Upper lobe of left lung (tissue), 6 donors: ENCODE measurements around the gene TRIM60. TPM values are rescaled to one million over a fixed set of nuclear protein-coding genes. Genes with fewer than 3 reads are reported as not detected.
"Not testable (repeated sequence)": the region's sequence is repeated elsewhere in the genome, so short reads cannot be mapped to it uniquely, and the experiment has no call there.

Source experiments
- ATAC-seq, 2 donors: fragments of 200-7000 bp; cut with Tn5 transposase; one replicate each; pipeline ENCODE4 v1.9.1; 2022; ENCODE audit warnings: mild to moderate bottlenecking in 2 of 2, moderate library complexity in 2 of 2; ENCODE audit not compliant: low FRiP score in 2 of 2
- DNase-seq, 2 donors: peaks; one replicate each; pipeline ENCODE4 v3.0.0-alpha.2; 2019 to 2020
- H3K27ac ChIP-seq, 4 donors: fragments of 200-600 bp; sonication (generic); one replicate each; pipeline ENCODE4 v1.5.1; 2016 to 2019
- H3K27me3 ChIP-seq, 4 donors: fragments of 200-600 bp; sonication (generic); one replicate each; pipeline ENCODE4 v1.5.1; 2017 to 2019
- H3K36me3 ChIP-seq, 4 donors: fragments of 200-600 bp; sonication (generic); one replicate each; pipeline ENCODE4 v1.5.1; 2016 to 2019
- H3K4me1 ChIP-seq, 4 donors: fragments of 200-600 bp; sonication (generic); one replicate each; pipeline ENCODE4 v1.5.1; 2018 to 2019
- H3K4me3 ChIP-seq, 4 donors: fragments of 200-600 bp; sonication (generic); one replicate each; pipeline ENCODE4 v1.5.1; 2017 to 2019; ENCODE audit warnings: mild to moderate bottlenecking in 2 of 4, moderate library complexity in 1 of 4
- H3K9me3 ChIP-seq, 4 donors: fragments of 200-600 bp; sonication (generic); one replicate each; pipeline ENCODE4 v1.5.1; 2018 to 2019
- CTCF ChIP-seq, 6 experiments: fragments of 450-650 bp in 4 of 6; fragments of 200-600 bp in 2 of 6; sonication (generic) in 2 of 6; IDR thresholded peaks; one replicate each; pipeline ENCODE4 v1.5.1; 2016 to 2019; ENCODE audit warnings: antibody characterized with exemption in 6 of 6
- EP300 ChIP-seq, 4 donors: sonication (generic); formaldehyde crosslinking; IDR thresholded peaks; one replicate each; pipeline ENCODE4 v1.5.1; 2017; ENCODE audit warnings: antibody characterized with exemption in 4 of 4, control low read depth in 2 of 4
- POLR2A ChIP-seq, 4 donors: fragments of 450-650 bp; IDR thresholded peaks; one replicate each; pipeline ENCODE4 v1.5.1; 2016 to 2017; ENCODE audit warnings: antibody characterized with exemption in 4 of 4, mild to moderate bottlenecking in 2 of 4
- POLR2AphosphoS5 ChIP-seq, 2 donors: sonication (generic); formaldehyde crosslinking; IDR thresholded peaks; one replicate each; pipeline ENCODE4 v1.5.1; 2017; ENCODE audit warnings: antibody characterized with exemption in 2 of 2
- WGBS, 2 donors: methylation state at CpG; one replicate each; pipeline ENCODE4 v1.1.5; 2017 to 2018; 5-methylcytosine and 5-hydroxymethylcytosine counted together
- small RNA-seq, 4 donors: library from RNA; depleted of rRNA; stranded (forward); fragments of <200 nt; gene quantifications; one replicate each; pipeline ENCODE3, GENCODE V24; 2016
- total RNA-seq, 6 donors: library from RNA; depleted of rRNA in 4 of 6; stranded (reverse); fragments of >200 nt in 4 of 6; gene quantifications; one replicate each; pipeline versions ENCODE4 v1.1.0 to v1.2.1, GENCODE V29; 2016 to 2021
- donor health status: DM: no; HTN: no; CAD: no; lungs with moderate emphysema.
- donor health status: DM: no; HTN: yes; CAD: no; lungs with severe emphysema.

Gene TRIM60
- total RNA-seq, 6 donors from 2014 or later = not detected

GRCh38 chr4:165077034-165077578 lies 45.3 kb downstream of the TRIM60 start:
- DNase-seq = no peak
- Histone ChIP-seq H3K4me1 (no peaks in the 10 kb centered on the region), H3K27ac (no peak overlapping the region), H3K27me3 (no peaks in the 10 kb centered on the region), H3K4me3 (no peak overlapping the region), H3K9me3 (no peaks in the 10 kb centered on the region), H3K36me3 (peaks cover 0 to 49% (median 14%) of the 10 kb centered on the region in 4 donors)
- no peak for TF ChIP-seq CTCF (IDR thresholded peaks at IDR 0.05)
- no peak for TF ChIP-seq POLR2AphosphoS5 (IDR thresholded peaks at IDR 0.05)
- TF ChIP-seq EP300 (IDR thresholded peaks at IDR 0.05) = no peak
- TF ChIP-seq POLR2A (IDR thresholded peaks at IDR 0.05) = no peak
- no peak for ATAC-seq
- 94 to 96% methylated on average over 5 of the region's 5 CpGs for WGBS, 2 donors

- no peaks in the 10 kb centered on the region for H3K9me3 ChIP-seq
- peaks cover 0 to 56% (median 14%) of the 10 kb centered on the region in 4 donors for H3K36me3 ChIP-seq
- no peak for DNase-seq
- no peaks in the 10 kb centered on the region for H3K27me3 ChIP-seq
- 29 to 31% methylated on average over 6 of the region's 6 CpGs for WGBS, 2 donors
- H3K4me1 ChIP-seq = no peaks in the 10 kb centered on the region
- no peak overlapping the region for H3K4me3 ChIP-seq
- no peak for ATAC-seq
- H3K27ac ChIP-seq = no peak overlapping the region
- TF ChIP-seq POLR2AphosphoS5 (IDR thresholded peaks at IDR 0.05) (no peak), EP300 (IDR thresholded peaks at IDR 0.05) (no peak), CTCF (IDR thresholded peaks at IDR 0.05) (no peak), POLR2A (IDR thresholded peaks at IDR 0.05) (no peak)
Measured at GRCh38 chr4:165079476-165079875, 47.7 kb downstream of the TRIM60 start.

- not testable (repeated sequence) for ATAC-seq
Measured at GRCh38 chr4:165084787-165085186, 53.0 kb downstream of the TRIM60 start.

DNA sequence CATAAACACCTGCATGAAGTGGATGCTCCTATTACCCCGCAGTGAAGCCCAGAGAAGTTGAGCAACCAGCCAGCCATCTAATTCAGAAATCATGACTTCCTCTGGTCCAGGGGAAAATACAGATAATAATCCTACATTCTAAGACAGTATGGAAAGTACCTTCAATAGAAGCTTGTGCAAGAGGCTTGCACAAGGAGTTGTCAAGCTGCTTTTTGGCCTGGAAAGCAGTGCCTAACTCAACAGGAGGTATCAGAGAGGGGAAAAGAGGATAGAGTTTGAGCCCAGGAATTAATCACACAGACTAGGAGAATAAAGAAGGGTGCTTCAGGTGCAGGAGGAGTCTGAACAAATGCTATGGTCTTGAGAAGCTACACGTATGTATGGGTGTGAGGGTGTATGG lies 54.1 kb downstream of the TRIM60 start:
- no peak for TF ChIP-seq POLR2AphosphoS5 (IDR thresholded peaks at IDR 0.05)
- no peak for TF ChIP-seq CTCF (IDR thresholded peaks at IDR 0.05)
- TF ChIP-seq POLR2A (IDR thresholded peaks at IDR 0.05) = no peak
- TF ChIP-seq EP300 (IDR thresholded peaks at IDR 0.05) = no peak
- H3K27ac ChIP-seq = no peak overlapping the region
- H3K4me1 ChIP-seq = no peaks in the 10 kb centered on the region
- H3K9me3 ChIP-seq = no peaks in the 10 kb centered on the region
- no peak overlapping the region for H3K4me3 ChIP-seq
- ATAC-seq (no peak), DNase-seq (no peak)
- H3K36me3 ChIP-seq = peaks cover 13 to 59% (median 31%) of the 10 kb centered on the region in 4 donors
- no peaks in the 10 kb centered on the region for H3K27me3 ChIP-seq
- 87 to 88% methylated on average over 2 of the region's 2 CpGs for WGBS, 2 donors

More at GRCh38 chr4:165084787-165085186, 53.0 kb downstream of the TRIM60 start:
- H3K4me1 ChIP-seq, H3K27me3 ChIP-seq, H3K4me3 ChIP-seq, DNase-seq, H3K27ac ChIP-seq, H3K9me3 ChIP-seq: not testable (repeated sequence)
- 94 to 98% methylated on average over 7 of the region's 7 CpGs for WGBS, 2 donors
- H3K36me3 ChIP-seq = peaks cover 13 to 71% (median 33%) of the 10 kb centered on the region in 4 donors

DNA sequence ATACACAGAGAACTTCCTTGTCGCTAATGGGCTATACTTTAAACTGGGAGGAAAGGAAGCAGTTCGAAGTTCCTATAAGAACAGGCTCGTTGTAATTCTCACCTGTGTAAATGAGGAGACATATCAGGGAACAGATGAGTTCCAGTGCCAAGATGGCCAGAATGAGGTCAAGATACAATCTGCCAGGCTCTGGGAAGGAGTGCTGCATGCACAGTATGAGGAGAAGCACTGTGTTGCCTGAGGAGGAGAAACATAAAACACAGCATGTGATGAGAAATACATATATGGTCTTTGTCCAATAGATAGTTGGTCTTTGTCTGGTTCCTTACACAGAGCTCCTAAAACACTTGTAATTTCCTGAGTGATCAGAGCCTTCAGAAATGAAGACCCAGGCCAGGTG lies 56.6 kb downstream of the TRIM60 start:
- Histone ChIP-seq H3K27me3 (no peaks in the 10 kb centered on the region), H3K4me3 (no peak overlapping the region), H3K27ac (no peak overlapping the region), H3K9me3 (no peaks in the 10 kb centered on the region), H3K36me3 (peaks cover 13 to 72% (median 34%) of the 10 kb centered on the region in 4 donors), H3K4me1 (no peaks in the 10 kb centered on the region)
- 82 to 88% methylated on average over 3 of the region's 3 CpGs for WGBS, 2 donors
- ATAC-seq (no peak), DNase-seq (no peak)
- TF ChIP-seq CTCF (IDR thresholded peaks at IDR 0.05) (no peak), POLR2A (IDR thresholded peaks at IDR 0.05) (no peak), EP300 (IDR thresholded peaks at IDR 0.05) (no peak), POLR2AphosphoS5 (IDR thresholded peaks at IDR 0.05) (no peak)

Small RNAs within 50 kb of the gene (small RNA-seq; reads per million reads assigned to genes)
- gene AC106872.12 = 0 reads per million in 4 donors

Other genes starting within 250 kb of the TRIM60 start
- gene APELA, start 154.8 kb upstream of the TRIM60 start, total RNA-seq = under 1 TPM in 2 of 6 donors, not detected in 4; 0.23 to 0.34 TPM
- 1 to 10 TPM in 4 of 6 donors, under 1 TPM in 2; 0.44 to 2.4 (median 1.1) TPM for gene TRIM61, start 54.3 kb upstream of the TRIM60 start, total RNA-seq
- not detected for gene TRIM75, start 21.9 kb downstream of the TRIM60 start, total RNA-seq
- gene TMEM192, start 80.9 kb downstream of the TRIM60 start, total RNA-seq = 10 to 100 TPM in 4 of 6 donors, 1 to 10 TPM in 2; 6.2 to 20.7 (median 14.9) TPM
- 10 to 100 TPM; 25.1 to 57.6 (median 41.5) TPM for gene KLHL2, start 175.6 kb downstream of the TRIM60 start, total RNA-seq